Measurements from ENCODE around the gene PHKG1. TPM values are rescaled to one million over a fixed set of nuclear protein-coding genes. Genes with fewer than 3 reads are reported as not detected.
"Not testable (repeated sequence)": the region's sequence is repeated elsewhere in the genome, so short reads cannot be mapped to it uniquely, and the experiment has no call there.

Gene PHKG1
- total RNA-seq (2022) = 1.1 and 1.6 TPM in 2 replicates
- percentile 33 among the genes with signal in this experiment for Bru-seq, nascent RNA
- BruChase-seq, experiment 1, labeled RNA remaining after a 2-hour chase = percentile 38 among the genes with signal in this experiment
- percentile 43 among the genes with signal in this experiment for BruChase-seq, experiment 2, labeled RNA remaining after a 6-hour chase
- long read RNA-seq, partial matches to known transcripts = 0 of 1 reads
- long read RNA-seq, other reads (novel, unspliced or antisense) = 1 of 1 reads

DNA sequence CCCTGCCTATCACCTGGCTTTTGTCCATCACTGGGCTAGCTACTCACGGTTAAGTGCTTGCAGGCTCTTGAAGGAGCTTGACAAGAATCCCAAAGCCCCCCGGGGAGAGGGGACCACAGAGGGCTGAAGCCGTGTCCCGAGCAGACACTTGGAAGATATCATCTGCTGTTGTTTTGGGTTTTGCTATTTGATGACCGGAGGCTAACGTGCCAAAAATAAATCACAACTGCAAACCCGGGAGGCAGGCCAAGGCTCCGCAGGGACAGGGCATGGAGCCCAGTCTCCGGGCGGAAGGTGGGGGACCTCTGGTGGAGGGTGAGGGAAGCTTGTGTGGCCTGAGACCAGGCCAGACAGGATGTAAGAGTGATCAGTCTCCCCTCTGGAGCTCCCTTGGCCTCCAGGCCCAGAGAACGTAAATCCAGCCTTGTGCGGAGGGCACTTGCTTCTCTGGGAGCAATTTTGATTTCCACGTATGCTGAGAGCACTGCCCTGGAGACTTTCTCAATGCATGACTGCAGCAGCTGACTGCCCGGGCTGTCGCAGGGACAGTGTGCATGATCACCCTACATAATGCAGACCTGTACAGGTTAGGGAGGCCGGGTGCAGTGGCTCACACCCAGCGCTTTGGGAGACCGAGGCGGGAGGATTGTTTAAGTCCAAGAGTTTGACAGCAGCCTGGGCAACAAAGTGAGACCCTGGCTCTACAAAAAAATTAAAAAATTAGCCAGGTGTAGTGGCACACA lies at the start of gene PHKG1:
TSS of gene PHKG1 (minus strand) at position 164 of the 743 bp plus-strand sequence. CDS start 4,011 bp downstream, outside the sequence.
- H3K9me3 Mint-ChIP-seq (ENCODE audit: unreplicated experiment) = no peaks in the 10 kb centered on the region
- H3K36me3 Mint-ChIP-seq (ENCODE audit: insufficient read depth, unreplicated experiment) = peaks cover 18% of the 10 kb centered on the region
- Histone ChIP-seq H3K9me3 (no peaks in the 10 kb centered on the region), H3K27me3 (replicated peaks; ENCODE audit: control insufficient read depth, insufficient read depth, low read length) (no peaks in the 10 kb centered on the region), H3K36me3 (ENCODE audit: control insufficient read depth, insufficient read depth, low read length) (no peaks in the 10 kb centered on the region), H3K4me1 (no peaks in the 10 kb centered on the region), H3K4me3 (ENCODE audit: low read depth, low read length) (no peak within 1 kb of the TSS)
- ChIA-PET POLR2A (no interaction called here), CTCF (interaction anchor here (0.5 to 0.9 kb wide), 4 partner anchors 46 to 86 kb away, joined by 3 to 14 read pairs (median 4); no protein-coding TSS in a partner anchor)
- no TSS peak for BruUV-seq (replicated peaks)
- H3K4me1 Mint-ChIP-seq (ENCODE audit: low read depth, unreplicated experiment) = no peaks in the 10 kb centered on the region
- no peak within 1 kb of the TSS for H3K4me3 Mint-ChIP-seq (ENCODE audit: unreplicated experiment)
- no peak within 1 kb of the TSS for H3K27ac Mint-ChIP-seq (ENCODE audit: unreplicated experiment)
- TF ChIP-seq, protein P1, sequence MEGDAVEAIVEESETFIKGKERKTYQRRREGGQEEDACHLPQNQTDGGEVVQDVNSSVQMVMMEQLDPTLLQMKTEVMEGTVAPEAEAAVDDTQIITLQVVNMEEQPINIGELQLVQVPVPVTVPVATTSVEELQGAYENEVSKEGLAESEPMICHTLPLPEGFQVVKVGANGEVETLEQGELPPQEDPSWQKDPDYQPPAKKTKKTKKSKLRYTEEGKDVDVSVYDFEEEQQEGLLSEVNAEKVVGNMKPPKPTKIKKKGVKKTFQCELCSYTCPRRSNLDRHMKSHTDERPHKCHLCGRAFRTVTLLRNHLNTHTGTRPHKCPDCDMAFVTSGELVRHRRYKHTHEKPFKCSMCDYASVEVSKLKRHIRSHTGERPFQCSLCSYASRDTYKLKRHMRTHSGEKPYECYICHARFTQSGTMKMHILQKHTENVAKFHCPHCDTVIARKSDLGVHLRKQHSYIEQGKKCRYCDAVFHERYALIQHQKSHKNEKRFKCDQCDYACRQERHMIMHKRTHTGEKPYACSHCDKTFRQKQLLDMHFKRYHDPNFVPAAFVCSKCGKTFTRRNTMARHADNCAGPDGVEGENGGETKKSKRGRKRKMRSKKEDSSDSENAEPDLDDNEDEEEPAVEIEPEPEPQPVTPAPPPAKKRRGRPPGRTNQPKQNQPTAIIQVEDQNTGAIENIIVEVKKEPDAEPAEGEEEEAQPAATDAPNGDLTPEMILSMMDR (IDR thresholded peaks at IDR 0.05; ENCODE audit: insufficient read depth in 1 of 2, low read depth in 1 of 2, low read length in 1 of 2, severe bottlenecking in 1 of 2, unreplicated experiment in 1 of 2) = peak; percentile 29 to 40
- intact Hi-C loops (cut with micrococcal nuclease; ENCODE audit: unreplicated experiment) = no loop called here
- no peaks in the 10 kb centered on the region for H3K27me3 Mint-ChIP-seq (ENCODE audit: insufficient read depth, unreplicated experiment)
- DNase-seq = peak in 1 of 2 experiments; percentile 26

DNA sequence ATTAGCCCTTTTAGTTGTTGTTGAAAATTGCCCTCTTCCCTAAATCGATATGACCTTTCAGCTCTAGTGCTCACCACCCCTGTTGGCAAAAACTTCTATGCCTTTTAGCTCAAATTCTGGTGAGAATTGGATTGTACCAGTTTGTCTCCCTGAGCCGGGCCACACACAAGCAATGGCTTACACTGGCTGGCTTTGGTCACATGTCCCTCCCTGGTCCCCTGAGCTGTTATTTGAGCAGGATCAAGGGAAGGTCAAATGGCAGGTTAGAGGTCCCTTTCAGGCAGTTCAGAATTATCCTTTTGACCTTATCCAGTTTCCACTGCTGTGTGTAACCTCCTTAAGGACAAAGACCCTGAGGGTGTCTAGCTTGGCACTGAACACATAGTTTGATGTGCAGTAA lies 38.3 kb upstream of the PHKG1 start:
- H3K36me3 ChIP-seq (ENCODE audit: control insufficient read depth, insufficient read depth, low read length); H3K27me3 Mint-ChIP-seq (ENCODE audit: insufficient read depth, unreplicated experiment); H3K36me3 Mint-ChIP-seq (ENCODE audit: insufficient read depth, unreplicated experiment); H3K9me3 Mint-ChIP-seq (ENCODE audit: unreplicated experiment); H3K4me3 ChIP-seq (ENCODE audit: low read depth, low read length); DNase-seq; BruUV-seq (replicated peaks); H3K27ac Mint-ChIP-seq (ENCODE audit: unreplicated experiment); H3K9me3 ChIP-seq; H3K27me3 ChIP-seq (replicated peaks; ENCODE audit: control insufficient read depth, insufficient read depth, low read length); H3K4me1 ChIP-seq; CTCF ChIA-PET; H3K4me1 Mint-ChIP-seq (ENCODE audit: low read depth, unreplicated experiment); POLR2A ChIA-PET; intact Hi-C loops (cut with micrococcal nuclease; ENCODE audit: unreplicated experiment); H3K4me3 Mint-ChIP-seq (ENCODE audit: unreplicated experiment): not testable (repeated sequence)

DNA sequence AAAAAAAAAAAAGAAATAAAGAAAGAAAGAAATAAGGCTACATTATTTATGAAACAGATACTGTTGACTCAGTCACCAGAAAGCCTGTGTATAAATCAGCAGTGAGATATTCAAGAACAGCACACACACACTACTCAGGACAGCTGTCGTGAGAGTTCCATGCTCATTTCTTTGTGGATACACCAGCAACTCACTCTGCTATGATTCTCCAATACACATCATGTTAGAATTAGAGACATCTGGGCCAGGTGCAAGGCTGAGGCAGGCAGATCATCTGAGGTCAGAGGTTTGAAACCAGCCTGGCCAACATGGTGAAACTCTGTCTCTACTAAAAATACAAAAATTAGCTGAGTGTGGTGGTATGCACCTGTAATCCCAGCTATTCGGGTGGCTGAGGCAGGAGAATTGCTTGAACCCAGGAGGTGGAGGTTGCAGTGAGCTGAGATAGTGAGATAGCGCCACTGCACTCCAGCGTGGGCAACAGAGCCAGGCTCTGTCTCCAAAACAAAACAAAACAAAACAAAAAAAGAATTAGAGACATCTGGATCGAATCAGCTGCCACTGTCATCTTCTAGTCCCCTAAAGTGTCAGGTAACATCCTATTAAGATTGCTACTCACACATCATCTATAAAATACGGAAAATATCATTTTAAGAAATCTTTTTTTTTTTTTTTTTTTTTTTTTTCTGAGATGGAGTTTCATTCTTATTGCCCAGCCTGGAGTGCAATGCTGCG lies 34.7 kb upstream of the PHKG1 start:
- DNase-seq = no peak
- Mint-ChIP-seq H3K4me1 (ENCODE audit: low read depth, unreplicated experiment) (no peaks in the 10 kb centered on the region), H3K27ac (ENCODE audit: unreplicated experiment) (no peak overlapping the region), H3K27me3 (ENCODE audit: insufficient read depth, unreplicated experiment) (no peaks in the 10 kb centered on the region), H3K4me3 (ENCODE audit: unreplicated experiment) (no peak overlapping the region), H3K36me3 (ENCODE audit: insufficient read depth, unreplicated experiment) (no peaks in the 10 kb centered on the region), H3K9me3 (ENCODE audit: unreplicated experiment) (peaks cover 10% of the 10 kb centered on the region)
- no peaks in the 10 kb centered on the region for H3K36me3 ChIP-seq (ENCODE audit: control insufficient read depth, insufficient read depth, low read length)
- H3K9me3 ChIP-seq = no peaks in the 10 kb centered on the region
- H3K4me3 ChIP-seq (ENCODE audit: low read depth, low read length) = no peak overlapping the region
- no TSS peak for BruUV-seq (replicated peaks)
- CTCF ChIA-PET = no interaction called here
- POLR2A ChIA-PET = no interaction called here
- H3K4me1 ChIP-seq = no peaks in the 10 kb centered on the region
- intact Hi-C loops (cut with micrococcal nuclease; ENCODE audit: unreplicated experiment) = no loop called here
- H3K27me3 ChIP-seq (replicated peaks; ENCODE audit: control insufficient read depth, insufficient read depth, low read length) = no peaks in the 10 kb centered on the region
- TF ChIP-seq, protein P1 (IDR thresholded peaks at IDR 0.05; ENCODE audit: insufficient read depth in 1 of 2, low read depth in 1 of 2, low read length in 1 of 2, severe bottlenecking in 1 of 2, unreplicated experiment in 1 of 2) = no peak
